H1 (cell line): ENCODE results near the gene GNS. TPM values are rescaled to one million over a fixed set of nuclear protein-coding genes. Genes with fewer than 3 reads are reported as not detected.

Experiments used
- CTCF ChIA-PET: fragments of 300-600 bp; sonication (Branson Sonifier 250); formaldehyde crosslinking; loops from one replicate; lab custom pipeline; 2021; ENCODE audit not compliant: partially characterized antibody; lab: Charles Lee
- POLR2A ChIA-PET: fragments of 300-600 bp; sonication (Branson Sonifier 250); formaldehyde crosslinking; loops from one replicate; lab custom pipeline; 2021; ENCODE audit warnings: inconsistent platforms; ENCODE audit not compliant: partially characterized antibody; lab: Charles Lee
- DNase-seq, 2 experiments: peaks; one replicate each; pipeline versions ENCODE4 v3.0.0 to v3.0.0-alpha.2; 2010 to 2022; ENCODE audit warnings: low spot score in 2 of 2, low read depth in 1 of 2, mixed read lengths in 1 of 2
- FAIRE-seq: peaks from 2 replicates; lab custom pipeline; 2011; peaks lifted over from hg19 to GRCh38; lab: Jason Lieb, UNC
- H2AFZ ChIP-seq: 2 replicates; pipeline ENCODE4 v1.8.1; 2012; ENCODE audit warnings: low read length, inconsistent platforms
- H2AK5ac ChIP-seq: 2 replicates; pipeline ENCODE4 v1.6.1; 2013; ENCODE audit warnings: low read depth, low read length
- H2BK120ac ChIP-seq: replicated peaks from 2 replicates; pipeline ENCODE3; 2013; ENCODE audit warnings: low read depth, low read length, inconsistent platforms
- H2BK12ac ChIP-seq: 2 replicates; pipeline ENCODE4 v1.6.1; 2013; ENCODE audit warnings: low read depth, low read length
- H2BK15ac ChIP-seq: 2 replicates; pipeline ENCODE4 v1.6.1; 2013; ENCODE audit warnings: low read length
- H2BK20ac ChIP-seq: 2 replicates; pipeline ENCODE4 v1.6.1; 2013; ENCODE audit warnings: low read length
- H2BK5ac ChIP-seq: 2 replicates; pipeline ENCODE4 v1.6.1; 2013; ENCODE audit warnings: low read depth, low read length
- H3K14ac ChIP-seq: 2 replicates; pipeline ENCODE4 v1.6.1; 2013; ENCODE audit warnings: inconsistent platforms; ENCODE audit not compliant: insufficient read length
- H3K18ac ChIP-seq: 2 replicates; pipeline ENCODE4 v1.6.1; 2013; ENCODE audit warnings: low read length; ENCODE audit errors: extremely low read depth
- H3K23ac ChIP-seq: 2 replicates; pipeline ENCODE4 v1.6.1; 2013; ENCODE audit warnings: inconsistent platforms; ENCODE audit not compliant: insufficient read length
- H3K23me2 ChIP-seq: 2 replicates; pipeline ENCODE4 v1.6.1; 2013; ENCODE audit warnings: low read depth, low read length
- H3K27ac ChIP-seq: 2 replicates; pipeline ENCODE4 v1.6.1; 2011; ENCODE audit warnings: low read depth, low read length, inconsistent platforms
- H3K27me3 ChIP-seq, 4 experiments: replicated peaks in 1 of 4; 1 replicate in 1 of 4; 2 replicates in 3 of 4; pipeline versions ENCODE4 v1.6.1 to v1.8.1; 2011 to 2013; ENCODE audit warnings: low read length in 3 of 4, mild to moderate bottlenecking in 3 of 4, inconsistent platforms in 2 of 4, mixed read lengths in 2 of 4, moderate library complexity in 1 of 4; ENCODE audit not compliant: control insufficient read depth in 3 of 4, insufficient read depth in 3 of 4; ENCODE audit errors: extremely low read depth in 1 of 4
- H3K36me3 ChIP-seq, 4 experiments: 2 replicates each; pipeline versions ENCODE4 v1.6.1 to v1.8.1; 2011 to 2013; ENCODE audit warnings: mild to moderate bottlenecking in 4 of 4, low read length in 3 of 4, moderate library complexity in 2 of 4, control low read depth in 1 of 4, inconsistent platforms in 1 of 4; ENCODE audit not compliant: insufficient read depth in 4 of 4, control insufficient read depth in 2 of 4
- H3K4ac ChIP-seq: replicated peaks from 2 replicates; pipeline ENCODE3; 2013; ENCODE audit warnings: low read length, low read depth, mixed read lengths, inconsistent platforms; ENCODE audit not compliant: insufficient read length
- H3K4me1 ChIP-seq, 4 experiments: replicated peaks in 1 of 4; 1 replicate in 1 of 4; 2 replicates in 3 of 4; pipeline versions ENCODE4 v1.6.1 to v1.8.1; 2011 to 2013; ENCODE audit warnings: low read length in 3 of 4, inconsistent platforms in 2 of 4, mixed read lengths in 1 of 4; ENCODE audit not compliant: insufficient read depth in 4 of 4, control insufficient read depth in 3 of 4
- H3K4me2 ChIP-seq, 2 experiments: 2 replicates each; pipeline versions ENCODE4 v1.6.1 to v1.8.1; 2011 to 2013; ENCODE audit warnings: low read depth in 2 of 2, low read length in 2 of 2, control low read depth in 1 of 2, inconsistent platforms in 1 of 2, mild to moderate bottlenecking in 1 of 2; ENCODE audit not compliant: insufficient read depth in 1 of 2
- H3K4me3 ChIP-seq, 4 experiments: fragments of 200-600, 300-600 bp in 1 of 4; sonication (generic), shearing (Covaris generic), sonication (Bioruptor Twin) in 1 of 4; 2 replicates each; pipeline versions ENCODE4 v1.5.1 to v1.8.1; 2011 to 2016; ENCODE audit warnings: low read length in 4 of 4, low read depth in 3 of 4, control low read depth in 2 of 4, inconsistent platforms in 2 of 4, mild to moderate bottlenecking in 2 of 4, mixed read lengths in 1 of 4, moderate library complexity in 1 of 4; ENCODE audit not compliant: insufficient read depth in 2 of 4; ENCODE audit errors: extremely low read depth in 1 of 4
- H3K56ac ChIP-seq: replicated peaks from 2 replicates; pipeline ENCODE3; 2013; ENCODE audit warnings: low read depth, mild to moderate bottlenecking, mixed read lengths, low read length, inconsistent platforms; ENCODE audit not compliant: insufficient read length
- H3K79me1 ChIP-seq: 2 replicates; pipeline ENCODE4 v1.6.1; 2013; ENCODE audit warnings: low read depth, low read length, control low read depth
- H3K79me2 ChIP-seq, 2 experiments: 2 replicates each; pipeline versions ENCODE4 v1.6.1 to v1.8.1; 2012 to 2013; ENCODE audit warnings: low read length in 2 of 2, mild to moderate bottlenecking in 2 of 2, inconsistent platforms in 1 of 2; ENCODE audit not compliant: insufficient read depth in 2 of 2, control insufficient read depth in 1 of 2
- H3K9ac ChIP-seq, 4 experiments: replicated peaks in 1 of 4; 1 replicate in 1 of 4; 2 replicates in 3 of 4; pipeline versions ENCODE4 v1.6.1 to v1.8.1; 2011 to 2013; ENCODE audit warnings: low read depth in 3 of 4, low read length in 3 of 4, control low read depth in 2 of 4, mild to moderate bottlenecking in 2 of 4, moderate library complexity in 2 of 4, inconsistent platforms in 1 of 4; ENCODE audit errors: extremely low read depth in 1 of 4
- H3K9me3 ChIP-seq, 2 experiments: 2 replicates each; pipeline versions ENCODE4 v1.6.1 to v1.8.1; 2012 to 2013; ENCODE audit warnings: mild to moderate bottlenecking in 2 of 2, moderate library complexity in 2 of 2, control low read depth in 1 of 2, inconsistent platforms in 1 of 2, low read depth in 1 of 2, low read length in 1 of 2, mixed read lengths in 1 of 2; ENCODE audit not compliant: insufficient read depth in 2 of 2
- H4K20me1 ChIP-seq, 2 experiments: replicated peaks in 1 of 2; 2 replicates each; pipeline versions ENCODE3 to v1.8.1; 2011 to 2013; ENCODE audit warnings: inconsistent platforms in 2 of 2, low read length in 2 of 2, mild to moderate bottlenecking in 1 of 2; ENCODE audit not compliant: insufficient read depth in 2 of 2, control insufficient read depth in 1 of 2
- H4K5ac ChIP-seq: 2 replicates; pipeline ENCODE4 v1.6.1; 2013; ENCODE audit warnings: low read length, low read depth, mixed read lengths, inconsistent platforms; ENCODE audit not compliant: insufficient read length
- H4K8ac ChIP-seq: 2 replicates; pipeline ENCODE4 v1.8.0; 2013; ENCODE audit warnings: mild to moderate bottlenecking, moderate library complexity, low read length, inconsistent platforms; ENCODE audit not compliant: insufficient read depth; ENCODE audit errors: extremely low read depth
- H4K91ac ChIP-seq: replicated peaks from 2 replicates; pipeline ENCODE3; 2013; ENCODE audit warnings: low read length, mixed read lengths, inconsistent platforms; ENCODE audit not compliant: insufficient read length
- BACH1 ChIP-seq: IDR thresholded peaks from 2 replicates; pipeline ENCODE4 v1.6.1; 2012; ENCODE audit warnings: low read length, improper control_type of control experiment
- CEBPB ChIP-seq: IDR thresholded peaks from 2 replicates; pipeline ENCODE4 v1.6.1; 2012; ENCODE audit warnings: low read depth, low read length
- GABPA ChIP-seq: IDR thresholded peaks from 2 replicates; pipeline ENCODE4 v1.6.1; 2011; ENCODE audit warnings: mild to moderate bottlenecking, low read length, moderate library complexity, borderline replicate concordance; ENCODE audit not compliant: insufficient read depth
- GTF2F1 ChIP-seq: IDR thresholded peaks from 2 replicates; pipeline ENCODE4 v1.6.1; 2012; ENCODE audit warnings: low read depth, low read length, improper control_type of control experiment, borderline replicate concordance
- HDAC6 ChIP-seq: IDR thresholded peaks from one replicate; pipeline ENCODE4 v1.7.1; 2012; ENCODE audit warnings: low read depth, mild to moderate bottlenecking, inconsistent platforms, low read length, moderate library complexity
- JUN ChIP-seq: IDR thresholded peaks from 2 replicates; pipeline ENCODE4 v1.6.1; 2011; ENCODE audit warnings: low read depth, mild to moderate bottlenecking, improper control_type of control experiment, low read length
- PHF8 ChIP-seq: fragments of 200-600 bp; sonication (generic); conservative IDR thresholded peaks from 2 replicates; pipeline ENCODE4 v1.7.1; 2012; ENCODE audit warnings: low read depth, mild to moderate bottlenecking, inconsistent platforms, low read length, moderate library complexity
- RBBP5 ChIP-seq: IDR thresholded peaks from 2 replicates; pipeline ENCODE4 v1.7.1; 2012; ENCODE audit warnings: low read depth, mild to moderate bottlenecking, inconsistent platforms, low read length, moderate library complexity, borderline replicate concordance
- RNF2 ChIP-seq: fragments of 200-900, 300-1000 bp; sonication (generic); IDR thresholded peaks from 2 replicates; pipeline ENCODE4 v1.7.1; 2016; ENCODE audit warnings: borderline replicate concordance, low read depth, mild to moderate bottlenecking, antibody characterized with exemption, low read length; ENCODE audit not compliant: poor library complexity, severe bottlenecking; ENCODE audit errors: missing control alignments
- SAP30 ChIP-seq: fragments of 300-600 bp; sonication (generic); IDR thresholded peaks from 2 replicates; pipeline ENCODE4 v1.7.1; 2012; ENCODE audit warnings: low read length, moderate library complexity, mild to moderate bottlenecking, inconsistent platforms; ENCODE audit not compliant: insufficient read depth, insufficient replicate concordance
- SIRT6 ChIP-seq: IDR thresholded peaks from one replicate; pipeline ENCODE4 v1.7.1; 2012; ENCODE audit warnings: low read length, inconsistent platforms
- SP2 ChIP-seq: IDR thresholded peaks from 2 replicates; pipeline ENCODE4 v1.6.1; 2012; ENCODE audit warnings: mild to moderate bottlenecking, low read length, inconsistent platforms
- YY1 ChIP-seq: IDR thresholded peaks from 2 replicates; pipeline ENCODE4 v1.6.1; 2011; ENCODE audit warnings: low read depth, mild to moderate bottlenecking, low read length
- WGBS, 2 experiments: shearing (Covaris generic) in 1 of 2; methylation state at CpG; one replicate each; pipeline versions ENCODE4 v1.1.6 to v1.1.7; 2013 to 2015; ENCODE audit warnings: low lambda C conversion rate in 2 of 2, mixed read lengths in 2 of 2, inconsistent platforms in 1 of 2, low coverage in 1 of 2, missing lambda C conversion rate in 1 of 2; ENCODE audit not compliant: insufficient replicate concordance in 2 of 2, insufficient coverage in 1 of 2, insufficient read length in 1 of 2; ENCODE audit errors: extremely low coverage in 1 of 2, missing lambda C conversion rate in 1 of 2; 5-methylcytosine and 5-hydroxymethylcytosine counted together
- polyA plus RNA-seq, 7 experiments: library from polyadenylated mRNA; depleted of rRNA in 3 of 7; stranded (reverse) in 5 of 7; unstranded in 2 of 7; fragments of >200 nt in 5 of 7; fragments of 200-250 nt in 2 of 7; gene quantifications; 1 replicate in 5 of 7; 2 replicates in 1 of 7; 4 replicates in 1 of 7; pipeline versions ENCODE4 v1.2.1 to v1.2.3, GENCODE V29; 2011 to 2013; ENCODE audit warnings: missing spikeins in 2 of 7, mixed read lengths in 2 of 7
- total RNA-seq: library from RNA; stranded (reverse); fragmentation: NEBNext Ultra II Directional; extraction: Animal tissue kit (Norgen Biotek cat#: 25700); gene quantifications from 2 replicates; pipeline ENCODE4 v1.2.1, GENCODE V29; 2021
- TF ChIP-seq, protein P1 (sequence below): IDR thresholded peaks from 2 replicates; pipeline ENCODE4 v1.6.1; 2011; ENCODE audit warnings: low read length, improper control_type of control experiment

GNS gene
- total and polyA plus RNA-seq, 2 of the 8 experiments (the other 6 are each of a cell fraction or from before 2014, with no cell fraction given) = 16.0 to 28.5 TPM

GRCh38 chr12:64742416-64742815, 16.8 kb downstream of the GNS start:
- H3K4ac ChIP-seq = no peak overlapping the region
- no peak for DNase-seq
- no peak overlapping the region for H3K4me3 ChIP-seq
- H3K18ac ChIP-seq = no peak overlapping the region
- H3K79me2 ChIP-seq = no peaks in the 10 kb centered on the region
- no peak overlapping the region for H3K4me2 ChIP-seq
- no peak overlapping the region for H4K8ac ChIP-seq
- no peak overlapping the region for H4K91ac ChIP-seq
- no peak overlapping the region for H2BK5ac ChIP-seq
- TF ChIP-seq SAP30 (no peak), PHF8 (no peak), RBBP5 (no peak), JUN (no peak), HDAC6 (no peak), YY1 (no peak), BACH1 (no peak), SP2 (no peak), GABPA (no peak), SIRT6 (no peak), RNF2 (no peak), CEBPB (no peak), GTF2F1 (no peak)
- TF ChIP-seq, protein P1, sequence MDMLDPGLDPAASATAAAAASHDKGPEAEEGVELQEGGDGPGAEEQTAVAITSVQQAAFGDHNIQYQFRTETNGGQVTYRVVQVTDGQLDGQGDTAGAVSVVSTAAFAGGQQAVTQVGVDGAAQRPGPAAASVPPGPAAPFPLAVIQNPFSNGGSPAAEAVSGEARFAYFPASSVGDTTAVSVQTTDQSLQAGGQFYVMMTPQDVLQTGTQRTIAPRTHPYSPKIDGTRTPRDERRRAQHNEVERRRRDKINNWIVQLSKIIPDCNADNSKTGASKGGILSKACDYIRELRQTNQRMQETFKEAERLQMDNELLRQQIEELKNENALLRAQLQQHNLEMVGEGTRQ = no peak
- H2AK5ac ChIP-seq = no peak overlapping the region
- H3K27ac ChIP-seq = no peak overlapping the region
- no peaks in the 10 kb centered on the region for H3K23me2 ChIP-seq
- no peak overlapping the region for H3K9ac ChIP-seq
- 91% methylated on average over 3 of the region's 3 CpGs; no CpG with 5 or more reads in 1 of the 2 experiments for WGBS, 2 experiments
- peaks cover 0 to 2% of the 10 kb centered on the region in 2 experiments for H4K20me1 ChIP-seq
- H3K79me1 ChIP-seq = no peaks in the 10 kb centered on the region
- H4K5ac ChIP-seq = no peak overlapping the region
- no peak overlapping the region for H2BK12ac ChIP-seq
- H3K9me3 ChIP-seq = no peaks in the 10 kb centered on the region
- H3K23ac ChIP-seq = no peak overlapping the region
- FAIRE-seq = no peak
- CTCF ChIA-PET = no interaction called here
- H2BK120ac ChIP-seq = no peak overlapping the region
- H3K56ac ChIP-seq = no peak overlapping the region
- no peaks in the 10 kb centered on the region for H3K27me3 ChIP-seq
- H2BK15ac ChIP-seq = no peak overlapping the region
- peaks cover 12 to 66% (median 33%) of the 10 kb centered on the region in 4 experiments for H3K36me3 ChIP-seq
- POLR2A ChIA-PET = no interaction called here
- H2BK20ac ChIP-seq = no peak overlapping the region
- H3K14ac ChIP-seq = no peak overlapping the region
- H3K4me1 ChIP-seq = no peaks in the 10 kb centered on the region
- H2AFZ ChIP-seq = no peak overlapping the region
